ENCODE results near the gene MCM6.

MCM6 gene

DNA sequence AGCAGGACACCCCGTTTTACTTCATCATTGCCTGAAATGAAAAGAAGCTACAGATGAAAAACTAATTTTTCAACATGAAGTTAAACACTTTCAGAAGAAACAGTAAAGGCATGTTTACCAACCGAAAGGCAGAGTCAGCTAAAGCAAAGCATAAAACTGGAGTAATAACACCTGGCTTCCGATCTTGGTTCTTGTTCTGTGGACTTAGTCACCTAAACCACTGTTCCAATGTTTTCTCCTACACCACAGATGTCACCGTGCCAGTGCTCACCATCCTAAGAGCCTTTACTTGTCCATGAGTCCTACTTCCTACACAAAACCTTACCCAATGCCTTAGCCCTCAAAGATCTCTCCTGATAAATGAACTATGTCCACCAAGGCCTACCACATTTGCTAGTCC is 13.5 kb downstream of the MCM6 start:
- DNase-seq = no peak

DNA sequence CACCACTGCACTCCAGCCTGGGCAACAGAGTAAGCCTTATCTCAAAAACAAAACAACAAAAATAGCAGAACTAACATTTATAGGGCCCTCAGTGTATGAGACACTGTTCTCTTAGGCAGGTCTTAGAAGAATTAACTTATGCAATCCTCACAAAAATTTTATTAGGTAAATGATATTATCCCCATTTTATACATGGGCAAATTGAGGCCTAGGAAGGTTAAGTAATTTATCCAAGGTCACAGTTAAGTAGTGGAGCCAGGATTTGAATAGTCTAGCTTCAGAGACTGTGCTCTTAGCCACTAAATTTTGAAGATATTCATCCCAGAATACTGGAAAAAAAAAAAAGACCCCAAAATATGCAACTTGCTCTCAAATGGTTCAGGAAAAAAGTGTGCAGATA is 22.8 kb downstream of the MCM6 start:
- no peak for DNase-seq

DNA sequence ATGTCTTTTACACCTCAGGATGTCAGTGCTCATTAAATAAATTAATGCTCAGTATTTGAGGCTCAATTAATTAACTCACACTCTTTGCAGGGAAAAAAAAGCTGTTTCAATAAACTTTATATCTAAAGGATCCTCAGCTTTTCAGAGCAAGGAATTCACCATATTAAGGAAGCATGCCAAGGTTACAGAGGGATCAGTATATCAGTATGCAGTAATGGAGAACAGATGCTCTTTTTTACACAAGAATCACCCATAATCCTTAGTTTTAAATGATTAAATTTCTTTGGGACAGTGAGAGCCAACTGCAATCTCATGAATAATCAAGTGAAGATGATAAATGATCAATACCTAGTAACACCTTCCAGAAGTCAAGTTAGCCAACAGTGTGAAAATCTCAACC is 24.4 kb downstream of the MCM6 start:
- DNase-seq = no peak

DNA sequence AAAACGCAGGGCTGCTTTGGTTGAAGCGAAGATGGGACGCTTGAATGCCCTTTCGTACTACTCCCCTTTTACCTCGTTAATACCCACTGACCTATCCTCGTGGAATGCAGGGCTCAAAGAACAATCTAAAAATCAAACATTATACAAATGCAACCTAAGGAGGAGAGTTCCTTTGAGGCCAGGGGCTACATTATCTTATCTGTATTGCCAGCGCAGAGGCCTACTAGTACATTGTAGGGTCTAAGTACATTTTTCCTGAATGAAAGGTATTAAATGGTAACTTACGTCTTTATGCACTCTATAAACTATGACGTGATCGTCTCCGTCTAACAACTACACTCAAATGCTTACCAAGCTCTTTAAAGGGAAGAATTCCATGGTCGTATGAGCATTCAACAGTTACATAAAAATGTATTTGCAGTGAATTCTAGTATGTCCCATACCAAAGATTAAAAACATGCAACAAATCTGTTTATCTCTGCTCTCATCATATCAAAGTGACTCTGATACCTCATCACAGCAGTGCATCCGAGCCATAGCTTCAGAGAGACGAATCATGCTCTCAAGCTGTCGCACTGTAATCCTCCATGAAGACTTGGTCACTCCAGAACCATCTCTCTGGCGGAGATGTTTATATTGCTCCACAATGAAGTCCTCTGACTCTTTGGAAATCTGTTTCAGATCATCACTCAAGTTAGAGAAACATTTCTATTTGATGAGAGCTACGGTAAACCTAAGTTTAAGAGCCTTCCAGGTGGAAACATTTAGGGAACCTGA is 25.2 kb downstream of the MCM6 start:
- DNase-seq = no peak

DNA sequence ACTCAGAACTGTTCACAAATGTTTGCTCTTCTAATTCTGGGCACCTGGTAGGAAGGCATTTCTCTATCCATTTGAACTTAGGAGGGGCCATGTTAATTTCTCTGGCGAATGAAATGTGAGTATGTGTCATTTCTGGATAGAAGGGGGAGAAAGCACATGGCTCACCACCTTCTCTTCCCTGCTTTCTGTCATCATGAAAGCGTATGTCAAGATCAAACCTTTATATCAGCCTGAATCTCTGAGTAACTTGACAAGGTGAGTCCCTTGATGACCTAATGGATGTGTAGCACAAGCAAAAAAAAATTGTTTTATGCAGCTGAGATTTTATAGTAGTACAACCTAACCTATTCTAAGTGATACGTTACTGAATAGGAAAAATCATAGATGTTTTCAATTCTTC is 27.2 kb downstream of the MCM6 start:
- DNase-seq = no peak

DNA sequence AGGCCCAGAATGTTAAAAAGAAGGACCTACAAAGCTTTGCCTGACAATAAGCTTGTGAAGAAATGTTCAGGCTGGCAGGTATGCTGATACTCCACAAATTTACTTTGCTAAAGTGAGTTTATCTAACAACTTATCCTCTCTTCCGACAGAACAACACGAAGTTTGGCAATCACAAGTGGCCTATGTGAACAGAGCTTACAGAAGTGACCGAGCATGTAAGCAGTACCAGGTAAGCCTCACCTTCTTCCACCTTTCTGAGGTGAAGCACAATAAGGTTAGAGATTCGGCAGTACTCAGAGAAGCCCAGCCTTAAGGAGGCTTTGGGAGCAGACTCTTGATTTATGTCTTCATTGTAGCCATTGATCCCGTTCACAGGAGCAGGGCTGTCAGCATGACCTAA is 30.2 kb downstream of the MCM6 start:
- no peak for DNase-seq

DNA sequence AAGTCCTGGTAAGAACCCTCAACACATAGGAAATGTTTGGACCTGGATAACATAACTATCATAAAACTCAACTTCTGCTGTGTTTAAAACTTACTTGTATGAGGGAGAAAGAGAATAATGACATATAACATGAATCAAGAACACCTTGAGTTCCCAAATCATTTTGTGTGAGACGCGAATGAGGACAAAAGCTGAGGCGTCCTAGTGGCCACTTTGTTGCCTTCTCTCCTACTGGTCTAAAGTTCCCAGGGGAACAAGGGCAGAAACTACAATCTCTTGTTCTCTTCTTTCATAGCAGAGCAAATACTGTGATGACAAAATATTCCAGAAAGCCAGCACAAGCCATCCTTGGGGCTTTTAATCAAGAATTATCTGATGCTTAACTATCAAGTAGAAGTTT is 31.0 kb downstream of the MCM6 start:
- no peak for DNase-seq

DNA sequence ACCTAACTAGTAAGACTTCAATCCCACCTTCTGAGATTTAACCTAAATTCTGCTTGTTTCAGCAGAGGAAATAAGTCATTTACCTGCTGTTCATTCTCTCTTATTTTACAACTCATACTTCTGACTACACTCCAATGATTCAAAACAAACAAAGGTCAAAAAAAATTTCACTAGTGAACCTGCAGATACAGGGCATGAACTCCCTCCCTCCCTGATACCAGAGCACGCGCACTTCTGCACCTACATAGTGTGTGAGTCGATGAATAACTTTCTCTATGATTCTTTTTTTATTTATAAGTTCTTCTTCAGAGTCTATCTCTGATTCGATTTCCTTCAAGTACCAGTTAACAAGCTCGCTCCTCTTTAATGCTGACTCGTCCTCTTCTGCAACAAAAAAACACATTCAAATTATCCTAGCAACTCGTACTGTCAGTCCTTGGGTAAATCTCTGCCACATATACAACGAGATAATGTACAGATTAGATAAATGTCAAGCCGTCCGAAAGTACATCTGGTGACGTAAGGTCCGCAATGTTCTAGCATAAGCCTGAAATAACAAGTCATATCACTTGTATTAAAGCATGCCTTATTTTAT is 31.8 kb downstream of the MCM6 start:
- no peak for DNase-seq

DNA sequence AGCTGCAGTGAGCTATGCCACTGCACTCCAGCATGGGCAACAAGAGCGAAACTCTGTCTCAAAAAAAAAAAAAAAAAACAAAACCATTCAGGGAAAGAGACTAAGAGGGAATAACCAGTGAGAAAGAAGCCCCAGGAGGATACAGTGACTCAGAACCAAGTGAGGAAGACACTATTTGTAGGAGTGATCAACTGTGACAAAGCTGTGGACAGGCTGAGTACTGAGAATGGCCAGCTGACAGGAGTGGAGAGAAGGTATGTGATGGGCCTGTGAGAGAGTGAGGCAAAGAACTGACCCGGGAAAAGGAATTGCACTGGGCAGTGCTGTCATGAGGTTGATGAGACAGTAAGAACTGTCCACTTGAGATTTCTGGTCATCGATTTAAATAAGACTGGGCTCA is 32.6 kb downstream of the MCM6 start:
- DNase-seq = no peak

DNA sequence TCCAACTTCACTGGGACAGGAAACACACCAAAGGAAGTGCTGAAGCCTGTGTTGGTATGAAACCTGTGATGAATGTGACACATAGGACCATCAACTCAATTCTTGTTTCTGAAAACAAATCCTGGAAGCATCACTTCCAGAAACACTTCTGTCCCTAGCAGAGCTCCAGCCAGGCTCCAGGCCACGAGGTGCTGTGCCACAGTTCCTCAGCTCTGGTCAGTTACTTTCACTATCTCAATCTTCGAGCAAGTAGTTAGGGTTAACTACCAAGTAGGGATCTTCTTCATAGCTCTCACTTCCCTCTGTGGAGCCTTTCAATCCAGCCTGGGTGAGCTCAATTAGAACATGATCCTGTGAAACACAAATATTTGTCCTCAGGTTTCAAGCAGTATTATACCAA is 35.6 kb downstream of the MCM6 start:
- DNase-seq = no peak

DNA sequence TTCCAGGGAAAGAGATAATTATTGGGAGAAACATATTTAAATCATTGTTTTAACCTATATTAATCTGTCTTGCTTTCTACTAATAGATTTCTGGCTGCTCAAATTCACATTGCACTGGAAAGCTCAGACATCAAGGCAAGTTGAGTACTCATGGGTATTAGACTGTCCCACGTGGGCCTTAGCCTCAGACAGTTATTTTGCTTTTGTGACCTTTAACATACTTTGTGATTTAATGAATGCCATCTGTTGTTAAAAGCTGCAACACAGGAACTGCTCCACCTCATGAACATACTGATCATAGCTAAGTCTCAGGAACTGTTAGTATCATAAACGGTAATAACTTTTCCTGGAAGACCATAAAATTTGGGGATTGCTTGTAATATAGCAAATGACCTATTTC is 36.5 kb downstream of the MCM6 start:
- no peak for DNase-seq

DNA sequence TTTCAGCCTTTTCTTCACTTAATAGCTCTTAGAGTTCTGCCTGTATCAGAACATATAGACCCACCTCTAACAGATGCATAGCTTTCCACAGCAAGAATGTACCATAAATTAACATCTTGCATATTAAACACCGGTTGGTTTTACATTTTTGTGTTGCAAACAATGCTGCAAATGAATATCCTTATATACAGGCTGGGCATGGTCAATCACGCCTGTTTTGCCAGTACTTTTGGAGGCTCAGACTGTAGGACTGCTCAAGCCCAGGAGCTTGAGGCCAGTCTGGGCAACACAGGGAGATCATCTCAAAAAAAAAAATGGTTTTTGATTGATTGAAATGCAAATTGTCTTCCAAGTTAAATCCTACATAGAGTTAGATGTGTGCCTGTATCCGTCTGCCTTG is 37.7 kb downstream of the MCM6 start:
- DNase-seq = no peak

DNA sequence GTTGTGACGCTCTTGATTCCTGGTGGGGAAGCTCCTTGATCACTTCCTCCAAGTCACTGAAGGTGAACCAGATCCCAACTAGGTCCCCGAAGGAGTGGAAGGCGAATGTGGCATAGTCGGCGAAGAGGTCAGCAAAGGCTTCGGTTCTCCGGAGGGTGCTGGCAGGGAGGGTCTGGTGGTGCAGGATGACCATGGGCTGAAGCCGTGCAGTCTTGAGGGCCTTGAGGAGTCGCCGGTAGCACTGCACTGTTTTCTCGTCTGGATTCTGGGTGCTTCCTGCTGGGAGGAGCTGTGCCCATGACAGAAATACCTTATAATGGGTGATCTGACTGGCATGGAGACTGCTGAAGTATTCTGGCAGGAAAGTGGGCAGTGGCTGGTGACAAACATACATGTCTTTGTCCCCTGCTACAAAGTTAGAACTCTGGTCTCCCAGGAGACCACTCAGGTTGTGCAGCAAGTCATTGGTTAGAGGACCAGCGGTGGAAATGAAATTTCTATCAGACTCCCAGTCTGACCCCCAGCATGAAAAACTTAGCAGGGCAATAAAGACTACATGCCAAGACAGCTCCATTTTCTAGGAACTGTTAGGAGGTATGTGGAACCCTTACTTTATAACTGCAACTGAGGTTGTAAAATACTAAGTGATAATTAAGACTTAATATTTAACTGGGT is 39.5 kb downstream of the MCM6 start, which contains the start of gene LCT:
Gene LCT (minus strand): TSS at position 589 of the 675 bp plus-strand sequence. CDS start 15 bp downstream, at position 574.
- no peak for DNase-seq

DNA sequence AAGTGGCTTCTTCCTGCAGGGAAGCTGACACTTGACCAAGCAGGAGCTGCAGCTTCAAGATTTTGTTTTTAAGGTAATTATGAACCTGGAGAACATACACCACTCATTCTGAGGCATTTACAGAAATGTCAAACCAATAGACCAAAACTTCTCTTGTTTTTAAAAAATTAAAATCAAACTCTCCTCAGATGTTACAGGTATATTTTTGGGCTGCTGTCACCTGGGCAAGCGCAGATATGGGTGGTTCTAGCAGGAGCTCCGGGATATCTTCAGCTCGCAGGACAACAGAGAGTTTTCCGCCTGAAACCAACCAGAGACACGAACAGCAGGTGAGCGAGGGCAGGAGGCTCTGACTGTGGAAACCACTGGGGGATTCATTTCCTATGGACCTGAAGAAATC is 43.4 kb downstream of the MCM6 start:
- DNase-seq = no peak

DNA sequence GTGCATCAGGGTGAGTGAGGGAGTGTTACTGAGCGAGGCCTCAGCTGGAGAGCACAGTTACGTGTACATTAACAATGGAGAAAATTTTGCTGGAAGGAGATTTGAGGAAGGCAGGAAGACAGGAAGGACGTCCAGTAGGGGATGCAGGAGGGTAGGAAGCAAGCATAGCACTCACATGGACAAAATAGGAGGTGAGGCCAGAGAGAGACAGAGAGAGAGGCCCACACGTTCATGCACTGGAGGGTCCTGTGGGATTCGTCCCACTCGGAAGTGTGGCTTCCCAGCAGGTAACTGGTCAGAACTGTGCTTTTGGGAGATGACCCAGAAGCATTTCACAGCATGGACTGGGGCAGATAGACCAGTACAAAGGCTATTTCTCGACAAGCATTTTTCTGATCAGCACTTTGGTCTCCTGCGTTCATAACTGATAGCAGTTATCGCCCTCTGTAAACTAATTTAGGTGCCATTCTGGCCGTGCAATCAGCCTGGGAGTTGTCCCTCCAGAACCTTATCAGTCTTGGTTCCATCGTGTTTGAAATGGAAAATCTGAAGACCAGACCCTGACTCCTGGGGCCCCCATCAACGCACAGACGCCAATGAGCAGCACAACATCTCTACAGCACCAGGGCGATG is 44.9 kb downstream of the MCM6 start:
- no peak for DNase-seq

DNA sequence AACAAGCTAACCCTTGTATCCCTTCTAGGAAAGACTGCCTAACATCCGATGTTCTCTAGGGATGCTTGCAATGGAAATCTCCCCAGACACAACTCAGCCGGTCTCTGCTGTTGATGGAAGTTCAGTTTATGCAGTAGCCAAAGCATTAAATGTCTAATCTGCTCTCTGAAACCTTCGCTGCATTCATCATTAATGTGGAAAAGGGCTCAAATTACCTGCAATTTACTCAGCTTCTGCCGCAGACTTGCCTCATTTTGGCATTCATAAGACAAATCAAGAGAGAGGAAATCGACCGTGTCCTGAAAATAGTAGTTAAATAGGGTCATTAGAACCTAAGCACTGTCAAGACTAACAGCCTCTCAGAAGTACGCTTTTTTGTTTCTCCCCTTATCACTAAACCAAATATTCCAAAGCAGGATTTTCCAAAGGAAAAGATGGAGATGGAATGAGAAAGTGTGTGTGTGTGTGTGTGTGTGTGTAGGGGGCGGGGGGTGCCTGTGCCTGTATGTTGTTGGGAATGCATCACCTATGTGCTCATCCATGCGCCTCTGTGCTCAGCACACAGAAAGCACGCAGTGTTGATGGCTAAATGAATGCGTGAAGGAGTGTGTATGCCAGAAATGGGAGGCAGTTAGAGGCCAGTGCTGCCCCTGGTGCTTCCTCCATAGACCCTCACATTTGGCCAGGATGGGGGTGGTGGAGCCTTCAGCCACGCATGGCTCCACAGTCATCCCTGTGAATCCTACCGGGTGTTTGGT is 46.7 kb downstream of the MCM6 start:
- no peak for DNase-seq

DNA sequence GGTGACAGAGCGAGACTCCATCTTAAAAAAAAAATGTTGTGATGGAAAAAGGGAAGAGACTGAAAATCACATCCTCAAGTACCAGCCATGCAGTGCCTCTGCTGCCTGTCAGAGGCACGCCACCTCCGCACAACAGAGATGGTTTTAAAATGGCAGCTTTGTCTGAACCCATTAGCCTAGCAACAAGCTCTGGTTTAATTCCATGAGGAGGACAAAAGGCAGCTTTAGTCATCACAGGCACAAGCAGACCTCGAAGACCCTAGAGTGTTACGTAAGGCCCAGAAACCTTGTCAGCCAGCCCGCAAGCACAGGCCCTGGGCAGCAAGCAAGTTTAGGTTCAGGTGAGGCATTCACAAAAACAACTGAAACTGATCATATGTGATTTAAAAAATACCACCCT is 49.7 kb downstream of the MCM6 start:
- DNase-seq = no peak

DNA sequence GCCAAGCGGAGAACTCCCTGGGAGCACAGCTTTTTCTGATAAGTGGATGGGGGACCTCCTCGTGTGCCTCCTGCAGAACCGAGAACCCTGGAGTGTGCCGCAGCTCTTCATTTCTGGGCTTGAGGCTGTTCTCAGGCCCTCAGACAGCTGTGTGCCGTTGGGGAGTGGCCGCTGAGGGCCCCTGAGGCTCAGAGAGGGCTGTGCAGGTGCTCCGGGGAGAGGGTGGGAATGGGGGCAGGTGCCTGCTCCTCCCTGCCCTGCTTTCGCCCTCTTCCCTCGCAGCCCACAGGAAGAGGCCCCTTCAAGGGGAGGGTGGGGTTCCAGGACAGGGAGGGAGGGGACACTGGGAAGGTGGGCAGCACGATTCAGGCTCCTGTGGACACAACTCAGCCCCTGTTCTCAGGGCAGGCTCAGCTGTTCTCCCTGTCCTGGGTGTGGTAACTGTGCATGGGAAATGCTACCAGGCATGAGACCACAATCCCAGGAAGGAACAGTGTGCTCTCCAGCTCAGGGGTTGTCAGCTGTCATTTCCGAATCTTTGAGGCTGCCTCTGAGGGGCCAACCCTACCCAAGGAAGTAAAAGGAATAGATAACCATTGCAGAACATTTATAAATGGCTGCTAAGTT is 50.6 kb downstream of the MCM6 start:
- DNase-seq = peak; percentile 45

DNA sequence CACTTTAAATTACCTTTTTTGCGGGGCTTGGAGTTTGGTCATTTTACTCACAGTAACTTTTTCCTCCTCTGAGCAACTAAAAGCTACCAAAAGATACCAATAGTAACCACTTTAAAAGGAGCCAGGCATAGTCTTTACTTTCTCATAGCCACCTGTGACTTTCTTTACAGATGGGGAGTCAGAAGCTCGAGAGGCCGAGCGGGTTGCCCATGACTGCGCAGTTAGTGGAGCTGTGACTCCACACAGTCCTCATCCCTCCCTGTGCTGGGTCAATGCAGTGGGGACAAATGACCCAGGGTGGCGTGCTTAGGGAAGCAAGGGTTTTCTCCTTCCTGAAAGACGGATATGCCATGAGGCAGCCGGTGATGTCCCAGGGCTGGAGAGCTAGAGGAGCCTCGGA is 51.1 kb downstream of the MCM6 start:
- peak; percentile 45 for DNase-seq

DNA sequence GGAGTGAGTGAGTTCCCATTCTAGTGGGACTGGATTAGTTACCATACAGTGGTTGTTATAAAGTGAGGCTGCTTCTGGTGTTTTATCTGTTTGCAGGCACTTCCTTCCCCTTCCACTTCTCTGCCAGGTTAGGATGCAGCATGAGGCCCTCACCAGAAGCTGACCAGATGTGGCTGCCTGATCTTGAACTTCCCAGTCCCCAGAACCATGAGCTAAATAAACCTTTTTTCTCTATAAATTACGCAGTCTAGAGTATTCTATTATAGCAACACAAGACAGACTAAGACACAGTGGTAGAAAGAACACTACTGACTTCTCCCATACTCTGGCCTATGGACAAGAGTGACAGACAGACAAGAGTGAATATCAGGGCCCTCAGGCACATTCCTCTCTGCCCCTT is 53.4 kb downstream of the MCM6 start:
- DNase-seq = no peak

DNA sequence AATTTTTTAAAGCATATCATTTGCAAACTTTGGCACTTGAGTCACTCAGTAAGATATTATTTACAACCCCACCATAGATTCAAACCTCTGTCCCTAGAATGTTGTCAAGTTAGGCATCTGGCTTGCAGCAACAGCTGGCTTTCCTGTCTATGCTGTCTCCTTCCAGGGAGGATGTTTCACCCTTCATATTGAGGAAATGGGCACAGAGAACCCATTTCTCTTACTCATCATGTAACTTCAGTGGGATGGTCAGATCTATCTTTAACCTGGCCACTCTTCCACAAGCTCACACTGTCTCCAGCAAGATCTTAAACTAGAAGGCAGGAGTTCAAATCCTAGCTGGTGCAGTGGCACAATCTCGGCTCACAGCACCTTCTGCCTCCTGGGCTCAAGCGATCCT is 55.1 kb downstream of the MCM6 start:
- no peak for DNase-seq

DNA sequence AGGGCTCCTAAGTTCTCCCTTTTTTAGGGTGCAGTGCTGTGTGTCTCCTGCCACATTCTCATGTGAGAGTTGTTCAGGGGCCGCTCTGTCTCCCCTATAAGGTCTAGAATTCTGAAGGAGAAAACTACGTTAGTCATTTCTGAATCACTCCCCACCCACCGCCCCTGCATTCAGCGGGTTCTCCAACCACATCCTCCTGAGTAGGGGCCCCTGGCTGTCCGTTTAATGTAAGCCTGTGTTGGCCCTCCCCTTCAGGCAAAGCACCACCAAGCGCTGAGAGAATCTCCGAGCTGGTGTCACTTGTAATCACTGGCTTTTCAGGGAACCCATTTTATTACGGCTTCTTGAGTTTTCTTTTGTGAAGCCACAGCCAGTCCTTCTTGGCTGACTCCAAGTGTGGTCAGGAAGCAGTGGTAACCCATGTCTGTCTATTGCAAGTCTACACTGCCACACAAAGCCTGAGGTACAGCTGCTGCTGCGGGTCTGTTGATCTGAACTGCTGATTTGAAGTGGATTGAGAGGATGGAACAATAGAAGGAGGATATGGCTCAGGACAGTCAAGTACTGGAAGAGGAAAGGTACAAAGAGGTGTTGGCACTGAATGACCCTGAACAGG is 56.1 kb downstream of the MCM6 start:
- peak; percentile 80 for DNase-seq
